Activated naive CD4-positive, alpha-beta T cell treated with anti-CD3 and anti-CD28 coated beads for 36 hours (primary cell): ENCODE data around the gene B3GAT2. TPM values are rescaled to one million over a fixed set of nuclear protein-coding genes. Genes with fewer than 3 reads are reported as not detected.

Source experiments
- CTCF ChIA-PET: fragments of 350-600 bp; sonication (Branson Sonifier 250); formaldehyde crosslinking; loops from one replicate; lab custom pipeline; 2021; ENCODE audit warnings: antibody characterized with exemption; lab: Charles Lee
- DNase-seq: peaks from one replicate; pipeline ENCODE4 v3.0.0-alpha.2; 2020
- H3K27ac Mint-ChIP-seq: one replicate; pipeline ENCODE4 v1.8.0; 2021; ENCODE audit warnings: mild to moderate bottlenecking, mixed read lengths
- H3K27me3 Mint-ChIP-seq: one replicate; pipeline ENCODE4 v1.8.0; 2021; ENCODE audit warnings: low read depth, mixed read lengths
- H3K36me3 Mint-ChIP-seq: one replicate; pipeline ENCODE4 v1.8.0; 2021; ENCODE audit warnings: low read depth, mixed read lengths
- H3K4me1 Mint-ChIP-seq: one replicate; pipeline ENCODE4 v1.8.0; 2021; ENCODE audit warnings: low read depth, mixed read lengths
- H3K4me3 Mint-ChIP-seq: one replicate; pipeline ENCODE4 v1.8.0; 2021; ENCODE audit warnings: mild to moderate bottlenecking, moderate library complexity, mixed read lengths
- H3K9me3 Mint-ChIP-seq: one replicate; pipeline ENCODE4 v1.8.0; 2021; ENCODE audit warnings: mixed read lengths
- intact Hi-C: fragments of 100-400 bp; cut with micrococcal nuclease; formaldehyde crosslinking; loops from one replicate; pipeline ENCODE4 v1.15.1; 2023
- total RNA-seq, 2 experiments: library from RNA; stranded (reverse); gene quantifications; one replicate each; pipeline ENCODE4 v1.2.3, GENCODE V29; 2021

B3GAT2 gene
- total RNA-seq, 2 experiments from 2014 or later, result not detected

- intact Hi-C loops, result no loop called here
- peaks cover 1% of the 10 kb centered on the region for H3K36me3 Mint-ChIP-seq
Measured at GRCh38 chr6:70852667-70853246, 104.1 kb downstream of the B3GAT2 start.

GRCh38 chr6:70849348-70850069 is 107.4 kb downstream of the B3GAT2 start:
- intact Hi-C loops, result no loop called here

More at GRCh38 chr6:70852667-70853246, 104.1 kb downstream of the B3GAT2 start:
- no peaks in the 10 kb centered on the region for H3K4me1 Mint-ChIP-seq
- no peaks in the 10 kb centered on the region for H3K27me3 Mint-ChIP-seq
- no peak overlapping the region for H3K27ac Mint-ChIP-seq
- no peaks in the 10 kb centered on the region for H3K9me3 Mint-ChIP-seq
- no peak for DNase-seq
- H3K4me3 Mint-ChIP-seq, result no peak overlapping the region
- CTCF ChIA-PET, result no interaction called here

GRCh38 chr6:70847106-70848084 is 109.5 kb downstream of the B3GAT2 start:
- H3K4me1 Mint-ChIP-seq, result peaks cover 3% of the 10 kb centered on the region
- peaks cover 1% of the 10 kb centered on the region for H3K36me3 Mint-ChIP-seq
- H3K4me3 Mint-ChIP-seq, result no peak overlapping the region
- no peaks in the 10 kb centered on the region for H3K9me3 Mint-ChIP-seq
- no peak for DNase-seq
- no peak overlapping the region for H3K27ac Mint-ChIP-seq
- intact Hi-C loops, result no loop called here
- CTCF ChIA-PET, result no interaction called here
- H3K27me3 Mint-ChIP-seq, result no peaks in the 10 kb centered on the region

More at GRCh38 chr6:70849348-70850069, 107.4 kb downstream of the B3GAT2 start:
- peaks cover 3% of the 10 kb centered on the region for H3K4me1 Mint-ChIP-seq
- no peak overlapping the region for H3K27ac Mint-ChIP-seq
- H3K9me3 Mint-ChIP-seq, result no peaks in the 10 kb centered on the region
- peaks cover 3% of the 10 kb centered on the region for H3K36me3 Mint-ChIP-seq
- H3K27me3 Mint-ChIP-seq, result no peaks in the 10 kb centered on the region
- no peak overlapping the region for H3K4me3 Mint-ChIP-seq
- CTCF ChIA-PET, result no interaction called here
- no peak for DNase-seq

GRCh38 chr6:70846207-70846835 is 110.5 kb downstream of the B3GAT2 start:
- Mint-ChIP-seq H3K27ac (no peak overlapping the region), H3K4me1 (peaks cover 3% of the 10 kb centered on the region), H3K4me3 (no peak overlapping the region), H3K36me3 (peaks cover 1% of the 10 kb centered on the region), H3K27me3 (no peaks in the 10 kb centered on the region), H3K9me3 (no peaks in the 10 kb centered on the region)
- intact Hi-C loops, result no loop called here
- DNase-seq, result no peak
- CTCF ChIA-PET, result interaction anchor here (2.7 kb wide), 1 partner anchor 139 kb away, joined by 12 read pairs; no protein-coding TSS in a partner anchor

GRCh38 chr6:70844301-70844700 is 112.6 kb downstream of the B3GAT2 start:
- intact Hi-C loops, result no loop called here
- H3K27ac Mint-ChIP-seq, result no peak overlapping the region
- CTCF ChIA-PET, result interaction anchor here (1.2 to 2.7 kb wide), 3 partner anchors 8 to 146 kb away, joined by 3 to 12 read pairs (median 3); no protein-coding TSS in a partner anchor

GRCh38 chr6:70843328-70843918 is 113.4 kb downstream of the B3GAT2 start:
- intact Hi-C loops, result loop anchor here (1.0 kb wide), 1 partner anchor 137 kb away; no protein-coding TSS in a partner anchor
- no peak overlapping the region for H3K27ac Mint-ChIP-seq
- H3K36me3 Mint-ChIP-seq, result peaks cover 3% of the 10 kb centered on the region
- no peak overlapping the region for H3K4me3 Mint-ChIP-seq
- CTCF ChIA-PET, result interaction anchor here (1.1 to 1.5 kb wide), 4 partner anchors 51 to 145 kb away, joined by 3 to 4 read pairs (median 3); no protein-coding TSS in a partner anchor
- peak; percentile 7 for DNase-seq
- H3K9me3 Mint-ChIP-seq, result no peaks in the 10 kb centered on the region
- no peaks in the 10 kb centered on the region for H3K27me3 Mint-ChIP-seq
- H3K4me1 Mint-ChIP-seq, result peaks cover 8% of the 10 kb centered on the region

More at GRCh38 chr6:70844301-70844700, 112.6 kb downstream of the B3GAT2 start:
- peaks cover 5% of the 10 kb centered on the region for H3K4me1 Mint-ChIP-seq
- no peaks in the 10 kb centered on the region for H3K9me3 Mint-ChIP-seq
- no peak overlapping the region for H3K4me3 Mint-ChIP-seq
- H3K27me3 Mint-ChIP-seq, result no peaks in the 10 kb centered on the region
- H3K36me3 Mint-ChIP-seq, result peaks cover 3% of the 10 kb centered on the region
- no peak for DNase-seq

- intact Hi-C loops, result no loop called here
- Mint-ChIP-seq H3K9me3 (no peaks in the 10 kb centered on the region), H3K27me3 (no peaks in the 10 kb centered on the region), H3K36me3 (peaks cover 3% of the 10 kb centered on the region), H3K4me1 (peaks cover 8% of the 10 kb centered on the region), H3K4me3 (no peak overlapping the region), H3K27ac (no peak overlapping the region)
- CTCF ChIA-PET, result interaction anchor here (1.1 to 1.5 kb wide), 2 partner anchors 52 to 135 kb away, joined by 3 to 4 read pairs; no protein-coding TSS in a partner anchor
- DNase-seq, result no peak
Measured at GRCh38 chr6:70842541-70842940, 114.3 kb downstream of the B3GAT2 start.

- intact Hi-C loops, result no loop called here
- Mint-ChIP-seq H3K27me3 (no peaks in the 10 kb centered on the region), H3K27ac (no peak overlapping the region), H3K4me3 (no peak overlapping the region), H3K9me3 (no peaks in the 10 kb centered on the region), H3K4me1 (peaks cover 4% of the 10 kb centered on the region), H3K36me3 (peaks cover 3% of the 10 kb centered on the region)
- CTCF ChIA-PET, result interaction anchor here (0.6 to 1.3 kb wide), 3 partner anchors 16 to 1130 kb away, joined by 3 read pairs; no protein-coding TSS in a partner anchor
- no peak for DNase-seq
Measured at GRCh38 chr6:70841112-70841511, 115.7 kb downstream of the B3GAT2 start.

- CTCF ChIA-PET, result interaction anchor here (0.6 to 1.3 kb wide), 3 partner anchors 14 to 387 kb away, joined by 3 read pairs; no protein-coding TSS in a partner anchor
- intact Hi-C loops, result no loop called here
- Mint-ChIP-seq H3K27ac (no peak overlapping the region), H3K4me1 (peaks cover 4% of the 10 kb centered on the region), H3K36me3 (peaks cover 2% of the 10 kb centered on the region), H3K9me3 (no peaks in the 10 kb centered on the region), H3K27me3 (no peaks in the 10 kb centered on the region), H3K4me3 (no peak overlapping the region)
- no peak for DNase-seq
Measured at GRCh38 chr6:70839286-70840266, 117.3 kb downstream of the B3GAT2 start.

- CTCF ChIA-PET, result interaction anchor here (0.6 kb wide), 1 partner anchor 386 kb away, joined by 3 read pairs; no protein-coding TSS in a partner anchor
- H3K36me3 Mint-ChIP-seq, result peaks cover 2% of the 10 kb centered on the region
- DNase-seq, result no peak
Measured at GRCh38 chr6:70838907-70839285, 118.0 kb downstream of the B3GAT2 start.

More at GRCh38 chr6:70838907-70839285, 118.0 kb downstream of the B3GAT2 start:
- no peak overlapping the region for H3K4me3 Mint-ChIP-seq
- no peak overlapping the region for H3K27ac Mint-ChIP-seq
- peaks cover 4% of the 10 kb centered on the region for H3K4me1 Mint-ChIP-seq
- intact Hi-C loops, result no loop called here
- no peaks in the 10 kb centered on the region for H3K9me3 Mint-ChIP-seq
- no peaks in the 10 kb centered on the region for H3K27me3 Mint-ChIP-seq
